GM23338 (cell line): Measurements from ENCODE around the gene MSN. TPM values are rescaled to one million over a fixed set of nuclear protein-coding genes. Genes with fewer than 3 reads are reported as not detected.

ENCODE experiments used
- ATAC-seq: fragments of 200-7000 bp; cut with Tn5 transposase; 3 replicates; pipeline ENCODE4 v1.9.1; 2020
- DNase-seq: peaks from one replicate; pipeline ENCODE4 v3.0.0-alpha.2; 2015; ENCODE audit warnings: low spot score
- H2AFZ ChIP-seq: fragments of 200-600 bp; sonication (generic); 2 replicates; pipeline ENCODE4 v1.8.0; 2016; ENCODE audit warnings: antibody characterized with exemption, mild to moderate bottlenecking, moderate library complexity
- H3F3A ChIP-seq: fragments of 200-600 bp; sonication (generic); replicated peaks from 2 replicates; pipeline ENCODE4 v1.8.0; 2017; ENCODE audit warnings: antibody characterized with exemption, mixed run types, low read depth
- H3K27ac ChIP-seq: fragments of 200-600 bp; sonication (generic); 2 replicates; pipeline ENCODE4 v1.6.1; 2016; ENCODE audit warnings: low read depth
- H3K27me3 ChIP-seq: fragments of 200-600 bp; sonication (generic); 2 replicates; pipeline ENCODE4 v1.8.0; 2016; ENCODE audit warnings: mild to moderate bottlenecking, mixed run types, moderate library complexity; ENCODE audit not compliant: insufficient read depth
- H3K36me3 ChIP-seq: fragments of 200-600 bp; sonication (generic); 2 replicates; pipeline ENCODE4 v1.8.0; 2016; ENCODE audit warnings: mild to moderate bottlenecking; ENCODE audit not compliant: insufficient read depth
- H3K4me1 ChIP-seq: fragments of 200-600 bp; sonication (generic); 2 replicates; pipeline ENCODE4 v1.8.0; 2016; ENCODE audit warnings: mild to moderate bottlenecking, moderate library complexity; ENCODE audit not compliant: insufficient read depth
- H3K4me2 ChIP-seq: fragments of 200-600 bp; sonication (generic); 2 replicates; pipeline ENCODE4 v1.7.1; 2017; ENCODE audit warnings: mixed run types
- H3K4me3 ChIP-seq: fragments of 200-600 bp; sonication (generic); 2 replicates; pipeline ENCODE4 v1.6.1; 2016; ENCODE audit warnings: mixed run types
- H3K79me2 ChIP-seq: fragments of 200-600 bp; sonication (generic); replicated peaks from 2 replicates; pipeline ENCODE4 v1.8.0; 2017; ENCODE audit warnings: mild to moderate bottlenecking; ENCODE audit not compliant: insufficient read depth
- H3K9me2 ChIP-seq: fragments of 200-600 bp; sonication (generic); 2 replicates; pipeline ENCODE4 v1.8.0; 2017; ENCODE audit not compliant: insufficient read depth
- H4K20me1 ChIP-seq: fragments of 200-600 bp; sonication (generic); replicated peaks from 2 replicates; pipeline ENCODE4 v1.8.0; 2017; ENCODE audit warnings: mild to moderate bottlenecking; ENCODE audit not compliant: insufficient read depth
- H3K27ac Mint-ChIP-seq: 2 replicates; pipeline ENCODE4 v1.8.0; 2020; ENCODE audit warnings: inconsistent platforms, mild to moderate bottlenecking, moderate library complexity, mixed read lengths
- H3K27me3 Mint-ChIP-seq: 3 replicates; pipeline ENCODE4 v1.8.0; 2022; ENCODE audit warnings: low read depth, mild to moderate bottlenecking, moderate library complexity, mixed read lengths, inconsistent platforms; ENCODE audit not compliant: insufficient read depth, poor library complexity
- H3K36me3 Mint-ChIP-seq: 3 replicates; pipeline ENCODE4 v1.8.0; 2021; ENCODE audit warnings: low read depth, mild to moderate bottlenecking, inconsistent platforms, moderate library complexity, mixed read lengths
- H3K4me1 Mint-ChIP-seq: 3 replicates; pipeline ENCODE4 v1.8.0; 2020; ENCODE audit warnings: mild to moderate bottlenecking, inconsistent platforms, mixed read lengths
- H3K4me3 Mint-ChIP-seq: 3 replicates; pipeline ENCODE4 v1.8.0; 2021; ENCODE audit warnings: moderate library complexity, mild to moderate bottlenecking, inconsistent platforms, mixed read lengths
- H3K9me3 Mint-ChIP-seq: 3 replicates; pipeline ENCODE4 v1.8.0; 2020; ENCODE audit warnings: moderate library complexity, mild to moderate bottlenecking, inconsistent platforms, mixed read lengths
- CREB1 ChIP-seq: fragments of 250-450 bp; sonication (Bioruptor Pico); IDR thresholded peaks from 2 replicates; pipeline ENCODE4 v1.5.0; 2020; ENCODE audit warnings: low read depth, mild to moderate bottlenecking, moderate library complexity
- ETS1 ChIP-seq: IDR thresholded peaks from 2 replicates; pipeline ENCODE4 v1.6.1; 2016; ENCODE audit warnings: antibody characterized with exemption
- EZH2 ChIP-seq: fragments of 200-600 bp; sonication (generic); IDR thresholded peaks from one replicate; pipeline ENCODE4 v1.8.0; 2017; ENCODE audit warnings: antibody characterized with exemption, mild to moderate bottlenecking, low read depth; ENCODE audit not compliant: unreplicated experiment
- JUNB ChIP-seq: IDR thresholded peaks from one replicate; pipeline ENCODE4 v1.6.1; 2016; ENCODE audit warnings: antibody characterized with exemption; ENCODE audit not compliant: unreplicated experiment
- NANOG ChIP-seq: IDR thresholded peaks from 2 replicates; pipeline ENCODE4 v1.6.1; 2016; ENCODE audit warnings: antibody characterized with exemption, borderline replicate concordance
- POLR2AphosphoS5 ChIP-seq: IDR thresholded peaks from 2 replicates; pipeline ENCODE4 v1.6.1; 2016; ENCODE audit warnings: antibody characterized with exemption, low read depth
- STAT1 ChIP-seq: IDR thresholded peaks from one replicate; pipeline ENCODE4 v1.6.1; 2016; ENCODE audit warnings: antibody characterized with exemption; ENCODE audit not compliant: unreplicated experiment
- ZNF331 ChIP-seq: fragments of 250-450 bp; sonication (Bioruptor Pico); IDR thresholded peaks from 2 replicates; pipeline ENCODE4 v1.5.0; 2020; ENCODE audit warnings: low read depth, mild to moderate bottlenecking, moderate library complexity
- polyA plus RNA-seq: library from polyadenylated mRNA; unstranded; fragments of >200 nt; fragmentation: Nextera tagmentation; extraction: Ambion mirVana; gene quantifications from 2 replicates; pipeline ENCODE4 v1.2.1, GENCODE V29; 2016
- total RNA-seq: library from RNA; depleted of rRNA; stranded (reverse); fragments of >200 nt; shearing (Covaris generic); gene quantifications from 2 replicates; pipeline ENCODE4 v1.2.3, GENCODE V29; 2014
- TF ChIP-seq, protein P1 (sequence below): fragments of 250-450 bp; sonication (Bioruptor Pico); IDR thresholded peaks from 2 replicates; pipeline ENCODE4 v1.5.0; 2020; ENCODE audit warnings: mild to moderate bottlenecking, moderate library complexity
- TF ChIP-seq, protein P2 (sequence below), 2 experiments: fragments of 200-600 bp in 1 of 2; sonication (generic) in 1 of 2; conservative IDR thresholded peaks; 2 replicates each; pipeline versions ENCODE4 v1.5.1 to v1.6.1; 2016 to 2017; ENCODE audit warnings: antibody characterized with exemption in 2 of 2, low read depth in 2 of 2, mild to moderate bottlenecking in 2 of 2, moderate library complexity in 1 of 2

MSN gene
- total and polyA plus RNA-seq, 2 experiments from 2014 or later, result 49.2 to 120 TPM

GRCh38 chrX:65688403-65688871 lies 21.0 kb downstream of the MSN start:
- ATAC-seq (no peak), DNase-seq (no peak)
- Histone ChIP-seq H3K27ac (no peak overlapping the region), H2AFZ (no peak overlapping the region), H3K27me3 (no peaks in the 10 kb centered on the region), H3F3A (no peaks in the 10 kb centered on the region), H3K79me2 (peaks cover 80% of the 10 kb centered on the region), H3K4me2 (no peak overlapping the region), H3K36me3 (no peaks in the 10 kb centered on the region), H4K20me1 (no peaks in the 10 kb centered on the region), H3K4me1 (no peaks in the 10 kb centered on the region), H3K4me3 (no peak overlapping the region), H3K9me2 (no peaks in the 10 kb centered on the region)
- Mint-ChIP-seq H3K9me3 (no peaks in the 10 kb centered on the region; the same call in 2 of the 3 replicates), H3K4me1 (peaks cover 13% of the 10 kb centered on the region), H3K27me3 (peaks cover 1% of the 10 kb centered on the region), H3K36me3 (peaks cover 12% of the 10 kb centered on the region), H3K4me3 (no peak overlapping the region), H3K27ac (no peak overlapping the region)
- TF ChIP-seq STAT1 (no peak), EZH2 (no peak), CREB1 (CRISPR knock-in tag) (no peak), ZNF331 (CRISPR knock-in tag) (no peak), JUNB (no peak), ETS1 (no peak), NANOG (no peak)

DNA sequence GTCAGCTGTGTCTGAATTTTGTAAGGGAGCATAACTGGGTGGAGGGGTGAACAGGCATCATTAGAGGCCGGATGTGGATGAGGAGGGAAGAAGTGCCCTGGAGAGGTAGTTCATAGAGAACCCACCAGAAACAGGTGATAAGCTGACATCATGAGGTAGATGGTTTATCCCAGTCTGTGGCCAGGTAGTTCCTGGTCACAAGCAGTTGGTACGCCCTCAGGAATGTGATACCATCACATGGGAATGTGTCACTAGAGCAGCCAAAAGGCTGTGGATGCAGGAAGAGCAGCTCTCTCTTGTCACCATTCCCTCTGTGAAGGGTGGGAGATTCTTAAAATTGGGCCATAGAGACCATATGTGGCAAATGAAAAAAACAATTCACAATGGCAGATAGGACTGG lies 21.9 kb downstream of the MSN start:
- H3F3A ChIP-seq, result no peaks in the 10 kb centered on the region
- H3K27me3 ChIP-seq, result no peaks in the 10 kb centered on the region
- H3K36me3 ChIP-seq, result no peaks in the 10 kb centered on the region
- Mint-ChIP-seq H3K4me3 (no peak overlapping the region), H3K36me3 (peaks cover 12% of the 10 kb centered on the region), H3K9me3 (no peaks in the 10 kb centered on the region; the same call in 2 of the 3 replicates), H3K27ac (no peak overlapping the region), H3K4me1 (peaks cover 13% of the 10 kb centered on the region), H3K27me3 (peaks cover 1% of the 10 kb centered on the region)
- no peak overlapping the region for H3K4me2 ChIP-seq
- no peak overlapping the region for H3K4me3 ChIP-seq
- H3K9me2 ChIP-seq, result no peaks in the 10 kb centered on the region
- no peak overlapping the region for H2AFZ ChIP-seq
- no peaks in the 10 kb centered on the region for H4K20me1 ChIP-seq
- TF ChIP-seq JUNB (no peak), STAT1 (no peak), POLR2AphosphoS5 (no peak), EZH2 (no peak)
- TF ChIP-seq, protein P1, sequence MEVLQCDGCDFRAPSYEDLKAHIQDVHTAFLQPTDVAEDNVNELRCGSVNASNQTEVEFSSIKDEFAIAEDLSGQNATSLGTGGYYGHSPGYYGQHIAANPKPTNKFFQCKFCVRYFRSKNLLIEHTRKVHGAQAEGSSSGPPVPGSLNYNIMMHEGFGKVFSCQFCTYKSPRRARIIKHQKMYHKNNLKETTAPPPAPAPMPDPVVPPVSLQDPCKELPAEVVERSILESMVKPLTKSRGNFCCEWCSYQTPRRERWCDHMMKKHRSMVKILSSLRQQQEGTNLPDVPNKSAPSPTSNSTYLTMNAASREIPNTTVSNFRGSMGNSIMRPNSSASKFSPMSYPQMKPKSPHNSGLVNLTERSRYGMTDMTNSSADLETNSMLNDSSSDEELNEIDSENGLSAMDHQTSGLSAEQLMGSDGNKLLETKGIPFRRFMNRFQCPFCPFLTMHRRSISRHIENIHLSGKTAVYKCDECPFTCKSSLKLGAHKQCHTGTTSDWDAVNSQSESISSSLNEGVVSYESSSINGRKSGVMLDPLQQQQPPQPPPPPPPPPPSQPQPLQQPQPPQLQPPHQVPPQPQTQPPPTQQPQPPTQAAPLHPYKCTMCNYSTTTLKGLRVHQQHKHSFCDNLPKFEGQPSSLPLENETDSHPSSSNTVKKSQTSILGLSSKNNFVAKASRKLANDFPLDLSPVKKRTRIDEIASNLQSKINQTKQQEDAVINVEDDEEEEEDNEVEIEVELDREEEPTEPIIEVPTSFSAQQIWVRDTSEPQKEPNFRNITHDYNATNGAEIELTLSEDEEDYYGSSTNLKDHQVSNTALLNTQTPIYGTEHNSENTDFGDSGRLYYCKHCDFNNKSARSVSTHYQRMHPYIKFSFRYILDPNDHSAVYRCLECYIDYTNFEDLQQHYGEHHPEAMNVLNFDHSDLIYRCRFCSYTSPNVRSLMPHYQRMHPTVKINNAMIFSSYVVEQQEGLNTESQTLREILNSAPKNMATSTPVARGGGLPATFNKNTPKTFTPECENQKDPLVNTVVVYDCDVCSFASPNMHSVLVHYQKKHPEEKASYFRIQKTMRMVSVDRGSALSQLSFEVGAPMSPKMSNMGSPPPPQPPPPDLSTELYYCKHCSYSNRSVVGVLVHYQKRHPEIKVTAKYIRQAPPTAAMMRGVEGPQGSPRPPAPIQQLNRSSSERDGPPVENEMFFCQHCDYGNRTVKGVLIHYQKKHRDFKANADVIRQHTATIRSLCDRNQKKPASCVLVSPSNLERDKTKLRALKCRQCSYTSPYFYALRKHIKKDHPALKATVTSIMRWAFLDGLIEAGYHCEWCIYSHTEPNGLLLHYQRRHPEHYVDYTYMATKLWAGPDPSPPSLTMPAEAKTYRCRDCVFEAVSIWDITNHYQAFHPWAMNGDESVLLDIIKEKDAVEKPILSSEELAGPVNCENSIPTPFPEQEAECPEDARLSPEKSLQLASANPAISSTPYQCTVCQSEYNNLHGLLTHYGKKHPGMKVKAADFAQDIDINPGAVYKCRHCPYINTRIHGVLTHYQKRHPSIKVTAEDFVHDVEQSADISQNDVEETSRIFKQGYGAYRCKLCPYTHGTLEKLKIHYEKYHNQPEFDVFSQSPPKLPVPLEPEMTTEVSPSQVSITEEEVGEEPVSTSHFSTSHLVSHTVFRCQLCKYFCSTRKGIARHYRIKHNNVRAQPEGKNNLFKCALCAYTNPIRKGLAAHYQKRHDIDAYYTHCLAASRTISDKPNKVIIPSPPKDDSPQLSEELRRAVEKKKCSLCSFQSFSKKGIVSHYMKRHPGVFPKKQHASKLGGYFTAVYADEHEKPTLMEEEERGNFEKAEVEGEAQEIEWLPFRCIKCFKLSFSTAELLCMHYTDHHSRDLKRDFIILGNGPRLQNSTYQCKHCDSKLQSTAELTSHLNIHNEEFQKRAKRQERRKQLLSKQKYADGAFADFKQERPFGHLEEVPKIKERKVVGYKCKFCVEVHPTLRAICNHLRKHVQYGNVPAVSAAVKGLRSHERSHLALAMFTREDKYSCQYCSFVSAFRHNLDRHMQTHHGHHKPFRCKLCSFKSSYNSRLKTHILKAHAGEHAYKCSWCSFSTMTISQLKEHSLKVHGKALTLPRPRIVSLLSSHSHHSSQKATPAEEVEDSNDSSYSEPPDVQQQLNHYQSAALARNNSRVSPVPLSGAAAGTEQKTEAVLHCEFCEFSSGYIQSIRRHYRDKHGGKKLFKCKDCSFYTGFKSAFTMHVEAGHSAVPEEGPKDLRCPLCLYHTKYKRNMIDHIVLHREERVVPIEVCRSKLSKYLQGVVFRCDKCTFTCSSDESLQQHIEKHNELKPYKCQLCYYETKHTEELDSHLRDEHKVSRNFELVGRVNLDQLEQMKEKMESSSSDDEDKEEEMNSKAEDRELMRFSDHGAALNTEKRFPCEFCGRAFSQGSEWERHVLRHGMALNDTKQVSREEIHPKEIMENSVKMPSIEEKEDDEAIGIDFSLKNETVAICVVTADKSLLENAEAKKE, result no peak
- TF ChIP-seq, protein P2, sequence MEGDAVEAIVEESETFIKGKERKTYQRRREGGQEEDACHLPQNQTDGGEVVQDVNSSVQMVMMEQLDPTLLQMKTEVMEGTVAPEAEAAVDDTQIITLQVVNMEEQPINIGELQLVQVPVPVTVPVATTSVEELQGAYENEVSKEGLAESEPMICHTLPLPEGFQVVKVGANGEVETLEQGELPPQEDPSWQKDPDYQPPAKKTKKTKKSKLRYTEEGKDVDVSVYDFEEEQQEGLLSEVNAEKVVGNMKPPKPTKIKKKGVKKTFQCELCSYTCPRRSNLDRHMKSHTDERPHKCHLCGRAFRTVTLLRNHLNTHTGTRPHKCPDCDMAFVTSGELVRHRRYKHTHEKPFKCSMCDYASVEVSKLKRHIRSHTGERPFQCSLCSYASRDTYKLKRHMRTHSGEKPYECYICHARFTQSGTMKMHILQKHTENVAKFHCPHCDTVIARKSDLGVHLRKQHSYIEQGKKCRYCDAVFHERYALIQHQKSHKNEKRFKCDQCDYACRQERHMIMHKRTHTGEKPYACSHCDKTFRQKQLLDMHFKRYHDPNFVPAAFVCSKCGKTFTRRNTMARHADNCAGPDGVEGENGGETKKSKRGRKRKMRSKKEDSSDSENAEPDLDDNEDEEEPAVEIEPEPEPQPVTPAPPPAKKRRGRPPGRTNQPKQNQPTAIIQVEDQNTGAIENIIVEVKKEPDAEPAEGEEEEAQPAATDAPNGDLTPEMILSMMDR (conservative IDR thresholded peaks at IDR 0.05; ENCODE audit: low read depth in 2 of 2), result no peak
- H3K79me2 ChIP-seq, result peaks cover 78% of the 10 kb centered on the region
- H3K4me1 ChIP-seq, result no peaks in the 10 kb centered on the region
- H3K27ac ChIP-seq, result no peak overlapping the region
- DNase-seq (no peak), ATAC-seq (no peak)
